HCT116 (cell line): ENCODE measurements around the gene ACBD6. TPM values are rescaled to one million over a fixed set of nuclear protein-coding genes. Genes with fewer than 3 reads are reported as not detected.

Experiments
- ATAC-seq: fragments of 200-7000 bp; cut with Tn5 transposase; 2 replicates; pipeline ENCODE4 v1.9.1; 2020; ENCODE audit warnings: mild to moderate bottlenecking, moderate library complexity
- BruUV-seq: library from RNA; stranded (reverse); fragments of 400-500 nt; replicated peaks from 2 replicates; lab custom pipeline; 2021; lab: Mats Ljungman, UMichigan
- CTCF ChIA-PET: fragments of 300-600 bp; sonication (Branson Sonifier 250); formaldehyde crosslinking; loops from one replicate; lab custom pipeline; 2021; ENCODE audit warnings: antibody characterized with exemption; lab: Charles Lee
- POLR2A ChIA-PET: fragments of 300-600, 350-600 bp; sonication (Branson Sonifier 250); formaldehyde crosslinking; loops from one replicate; lab custom pipeline; 2021; ENCODE audit warnings: antibody characterized with exemption; lab: Charles Lee
- RAD21 ChIA-PET, 2 experiments: fragments of 300-600 bp; sonication (Branson Sonifier 250); formaldehyde crosslinking; loops; one replicate each; lab custom pipeline; 2023; ENCODE audit warnings: low total read pairs in 2 of 2; ENCODE audit not compliant: uncharacterized antibody in 2 of 2, unreplicated experiment in 2 of 2, low non-redundant PET in 1 of 2; lab: Charles Lee
- DNase-seq: peaks from one replicate; pipeline ENCODE4 v3.0.0-alpha.2; 2010; ENCODE audit warnings: low read depth, low spot score
- H2AFZ ChIP-seq: fragments of 200-600 bp; shearing (Covaris generic), sonication (generic); 2 replicates; pipeline ENCODE4 v1.6.1; 2017; ENCODE audit warnings: low read depth, mixed run types, mixed read lengths, antibody characterized with exemption, low read length; ENCODE audit not compliant: poor library complexity, severe bottlenecking
- H3K27ac ChIP-seq: 2 replicates; pipeline ENCODE4 v1.5.1; 2012; ENCODE audit warnings: low read depth, low read length
- H3K27me3 ChIP-seq: fragments of 200-600 bp; sonication (generic); 2 replicates; pipeline ENCODE4 v1.6.1; 2016; ENCODE audit warnings: mixed run types, low read length, mixed read lengths; ENCODE audit not compliant: insufficient read depth
- H3K36me3 ChIP-seq, 2 experiments: fragments of 200-500 bp in 1 of 2; fragments of 200-600 bp in 1 of 2; sonication (Bioruptor generic) in 1 of 2; sonication (generic) in 1 of 2; 2 replicates each; pipeline versions ENCODE4 v1.5.1 to v1.6.1; 2014 to 2016; ENCODE audit warnings: low read length in 2 of 2, inconsistent platforms in 1 of 2, mixed read lengths in 1 of 2, mixed run types in 1 of 2; ENCODE audit not compliant: insufficient read depth in 2 of 2, control insufficient read depth in 1 of 2
- H3K4me1 ChIP-seq, 2 experiments: fragments of 200-600 bp in 1 of 2; sonication (generic) in 1 of 2; 2 replicates each; pipeline versions ENCODE4 v1.5.1 to v1.6.1; 2012 to 2017; ENCODE audit warnings: low read length in 2 of 2, inconsistent platforms in 1 of 2, mild to moderate bottlenecking in 1 of 2, mixed read lengths in 1 of 2, mixed run types in 1 of 2, moderate library complexity in 1 of 2; ENCODE audit not compliant: insufficient read depth in 2 of 2, control insufficient read depth in 1 of 2
- H3K4me2 ChIP-seq: fragments of 200-600 bp; sonication (generic); 2 replicates; pipeline ENCODE4 v1.6.1; 2017; ENCODE audit warnings: mixed run types, low read length, mixed read lengths
- H3K4me3 ChIP-seq, 2 experiments: fragments of 200-600 bp in 1 of 2; sonication (generic) in 1 of 2; replicated peaks in 1 of 2; 2 replicates each; pipeline ENCODE4 v1.5.1; 2011 to 2016; ENCODE audit warnings: low read length in 2 of 2, control low read depth in 1 of 2, low read depth in 1 of 2, mild to moderate bottlenecking in 1 of 2, mixed read lengths in 1 of 2, mixed run types in 1 of 2
- H3K79me2 ChIP-seq: fragments of 200-600 bp; sonication (generic); 2 replicates; pipeline ENCODE4 v1.6.1; 2017; ENCODE audit warnings: mild to moderate bottlenecking, mixed run types, low read length, moderate library complexity, mixed read lengths; ENCODE audit not compliant: insufficient read depth
- H3K9ac ChIP-seq: fragments of 200-600 bp; sonication (generic); 2 replicates; pipeline ENCODE4 v1.6.1; 2016; ENCODE audit warnings: low read length, mixed read lengths
- H3K9me2 ChIP-seq: fragments of 200-600 bp; sonication (generic), shearing (Covaris generic); 2 replicates; pipeline ENCODE4 v1.6.1; 2017; ENCODE audit warnings: mixed run types, mild to moderate bottlenecking, moderate library complexity; ENCODE audit not compliant: insufficient read depth
- H3K9me3 ChIP-seq, 2 experiments: fragments of 200-500 bp in 1 of 2; fragments of 200-600 bp in 1 of 2; sonication (Bioruptor generic) in 1 of 2; sonication (generic) in 1 of 2; 2 replicates each; pipeline ENCODE4 v1.6.1; 2014 to 2017; ENCODE audit warnings: low read length in 2 of 2, mixed read lengths in 2 of 2, inconsistent platforms in 1 of 2, low read depth in 1 of 2, mild to moderate bottlenecking in 1 of 2, mixed run types in 1 of 2, moderate library complexity in 1 of 2; ENCODE audit not compliant: control insufficient read depth in 1 of 2, insufficient read depth in 1 of 2
- H4K20me1 ChIP-seq: fragments of 200-600 bp; sonication (generic), shearing (Covaris generic); 2 replicates; pipeline ENCODE4 v1.6.1; 2017; ENCODE audit warnings: mixed run types, mild to moderate bottlenecking, moderate library complexity; ENCODE audit not compliant: insufficient read depth
- ATF3 ChIP-seq: IDR thresholded peaks from 2 replicates; pipeline ENCODE4 v1.6.1; 2012
- CBX3 ChIP-seq: IDR thresholded peaks from 2 replicates; pipeline ENCODE4 v1.6.1; 2012; ENCODE audit warnings: low read depth
- CTCF ChIP-seq, 3 experiments: fragments of 200-600 bp in 1 of 3; sonication (generic) in 1 of 3; IDR thresholded peaks in 2 of 3; conservative IDR thresholded peaks in 1 of 3; 2 replicates each; pipeline ENCODE4 v1.5.1; 2012 to 2017; ENCODE audit warnings: low read depth in 2 of 3, low read length in 2 of 3, antibody characterized with exemption in 1 of 3, borderline replicate concordance in 1 of 3, control low read depth in 1 of 3, mild to moderate bottlenecking in 1 of 3, mixed read lengths in 1 of 3, mixed run types in 1 of 3, moderate library complexity in 1 of 3; ENCODE audit not compliant: insufficient read depth in 1 of 3
- EGR1 ChIP-seq: IDR thresholded peaks from 2 replicates; pipeline ENCODE4 v1.6.1; 2012; ENCODE audit warnings: low read depth
- ELF1 ChIP-seq: IDR thresholded peaks from 2 replicates; pipeline ENCODE4 v1.6.1; 2012; ENCODE audit warnings: low read depth, borderline replicate concordance
- EZH2 ChIP-seq: fragments of 200-600 bp; sonication (generic); IDR thresholded peaks from 2 replicates; pipeline ENCODE4 v1.6.1; 2017; ENCODE audit warnings: antibody characterized with exemption, mixed run types
- JUND ChIP-seq: IDR thresholded peaks from 2 replicates; pipeline ENCODE4 v1.6.1; 2012
- POLR2A ChIP-seq: IDR thresholded peaks from 2 replicates; pipeline ENCODE4 v1.7.0; 2011; ENCODE audit warnings: borderline replicate concordance; ENCODE audit not compliant: insufficient read depth, insufficient read length; ENCODE audit errors: extremely low read depth
- POLR2AphosphoS5 ChIP-seq: IDR thresholded peaks from 2 replicates; pipeline ENCODE4 v1.6.1; 2011; ENCODE audit warnings: mild to moderate bottlenecking, low read depth, low read length, moderate library complexity
- SIN3A ChIP-seq: IDR thresholded peaks from 2 replicates; pipeline ENCODE4 v1.6.1; 2012; ENCODE audit warnings: low read depth
- SP1 ChIP-seq: IDR thresholded peaks from 2 replicates; pipeline ENCODE4 v1.6.1; 2012; ENCODE audit warnings: low read depth
- SRF ChIP-seq: IDR thresholded peaks from 2 replicates; pipeline ENCODE4 v1.6.1; 2012; ENCODE audit warnings: low read depth
- TCF7L2 ChIP-seq: IDR thresholded peaks from 2 replicates; pipeline ENCODE4 v1.7.0; 2011; ENCODE audit warnings: borderline replicate concordance, inconsistent platforms; ENCODE audit not compliant: insufficient read depth, insufficient read length; ENCODE audit errors: extremely low read depth
- ZFX ChIP-seq: fragments of 450-650 bp; IDR thresholded peaks from 2 replicates; pipeline ENCODE4 v1.6.1; 2017
- ZNF274 ChIP-seq: fragments of 200-500 bp; sonication (Bioruptor generic); IDR thresholded peaks from 2 replicates; pipeline ENCODE4 v1.6.1; 2014; ENCODE audit warnings: mild to moderate bottlenecking, low read depth, low read length, inconsistent platforms
- intact Hi-C: fragments of 100-400 bp; cut with micrococcal nuclease; formaldehyde crosslinking; loops from 2 replicates; pipeline ENCODE4 v1.10.0; 2022
- total RNA-seq: library from RNA; stranded (reverse); gene quantifications from one replicate; pipeline ENCODE4 v1.2.1, GENCODE V29; 2021; ENCODE audit not compliant: unreplicated experiment
- TF ChIP-seq, protein P1 (sequence below): IDR thresholded peaks from 2 replicates; pipeline ENCODE4 v1.6.1; 2012; ENCODE audit warnings: low read depth
- TF ChIP-seq, protein P2 (sequence below): IDR thresholded peaks from 2 replicates; pipeline ENCODE4 v1.6.1; 2012

Gene ACBD6
- total RNA-seq, 1 experiment from 2014 or later, result 43.2 TPM

GRCh38 chr1:180381184-180381580 is 121.2 kb downstream of the ACBD6 start:
- no peak overlapping the region for H2AFZ ChIP-seq
- H3K27me3 ChIP-seq, result no peaks in the 10 kb centered on the region
- peaks cover 66% of the 10 kb centered on the region for H3K79me2 ChIP-seq
- H3K9ac ChIP-seq, result no peak overlapping the region
- no peaks in the 10 kb centered on the region for H3K36me3 ChIP-seq
- H3K4me2 ChIP-seq, result no peak overlapping the region
- no peaks in the 10 kb centered on the region for H4K20me1 ChIP-seq
- no peaks in the 10 kb centered on the region for H3K4me1 ChIP-seq
- ChIA-PET POLR2A (no interaction called here), RAD21 (no interaction called here), CTCF (no interaction called here)
- BruUV-seq, result no TSS peak
- TF ChIP-seq EZH2, result no peak
- no peak for TF ChIP-seq ZFX
- no peak for TF ChIP-seq ZNF274
- TF ChIP-seq CBX3, result no peak
- no peak for TF ChIP-seq ATF3
- TF ChIP-seq POLR2AphosphoS5, result no peak
- no peak for TF ChIP-seq EGR1
- TF ChIP-seq ELF1, result no peak
- TF ChIP-seq POLR2A, result no peak
- TF ChIP-seq TCF7L2, result no peak
- no peak for TF ChIP-seq JUND
- TF ChIP-seq SRF, result no peak
- TF ChIP-seq, protein P1, sequence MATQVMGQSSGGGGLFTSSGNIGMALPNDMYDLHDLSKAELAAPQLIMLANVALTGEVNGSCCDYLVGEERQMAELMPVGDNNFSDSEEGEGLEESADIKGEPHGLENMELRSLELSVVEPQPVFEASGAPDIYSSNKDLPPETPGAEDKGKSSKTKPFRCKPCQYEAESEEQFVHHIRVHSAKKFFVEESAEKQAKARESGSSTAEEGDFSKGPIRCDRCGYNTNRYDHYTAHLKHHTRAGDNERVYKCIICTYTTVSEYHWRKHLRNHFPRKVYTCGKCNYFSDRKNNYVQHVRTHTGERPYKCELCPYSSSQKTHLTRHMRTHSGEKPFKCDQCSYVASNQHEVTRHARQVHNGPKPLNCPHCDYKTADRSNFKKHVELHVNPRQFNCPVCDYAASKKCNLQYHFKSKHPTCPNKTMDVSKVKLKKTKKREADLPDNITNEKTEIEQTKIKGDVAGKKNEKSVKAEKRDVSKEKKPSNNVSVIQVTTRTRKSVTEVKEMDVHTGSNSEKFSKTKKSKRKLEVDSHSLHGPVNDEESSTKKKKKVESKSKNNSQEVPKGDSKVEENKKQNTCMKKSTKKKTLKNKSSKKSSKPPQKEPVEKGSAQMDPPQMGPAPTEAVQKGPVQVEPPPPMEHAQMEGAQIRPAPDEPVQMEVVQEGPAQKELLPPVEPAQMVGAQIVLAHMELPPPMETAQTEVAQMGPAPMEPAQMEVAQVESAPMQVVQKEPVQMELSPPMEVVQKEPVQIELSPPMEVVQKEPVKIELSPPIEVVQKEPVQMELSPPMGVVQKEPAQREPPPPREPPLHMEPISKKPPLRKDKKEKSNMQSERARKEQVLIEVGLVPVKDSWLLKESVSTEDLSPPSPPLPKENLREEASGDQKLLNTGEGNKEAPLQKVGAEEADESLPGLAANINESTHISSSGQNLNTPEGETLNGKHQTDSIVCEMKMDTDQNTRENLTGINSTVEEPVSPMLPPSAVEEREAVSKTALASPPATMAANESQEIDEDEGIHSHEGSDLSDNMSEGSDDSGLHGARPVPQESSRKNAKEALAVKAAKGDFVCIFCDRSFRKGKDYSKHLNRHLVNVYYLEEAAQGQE, result no peak
- no peak for TF ChIP-seq SP1
- TF ChIP-seq SIN3A, result no peak
- TF ChIP-seq, protein P2, sequence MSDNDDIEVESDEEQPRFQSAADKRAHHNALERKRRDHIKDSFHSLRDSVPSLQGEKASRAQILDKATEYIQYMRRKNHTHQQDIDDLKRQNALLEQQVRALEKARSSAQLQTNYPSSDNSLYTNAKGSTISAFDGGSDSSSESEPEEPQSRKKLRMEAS, result no peak
- no peak for TF ChIP-seq CTCF (IDR thresholded peaks at IDR 0.05 in 2 of 3, conservative IDR thresholded peaks at IDR 0.05 in 1 of 3; ENCODE audit: borderline replicate concordance in 1 of 3, insufficient read depth in 1 of 3, low read depth in 2 of 3, low read length in 2 of 3)
- H3K4me3 ChIP-seq, result no peak overlapping the region
- peaks cover 13 to 15% of the 10 kb centered on the region in 2 experiments; a peak in 2 of 4 replicates for H3K9me3 ChIP-seq
- intact Hi-C loops, result no loop called here
- H3K27ac ChIP-seq, result no peak overlapping the region
- no peaks in the 10 kb centered on the region for H3K9me2 ChIP-seq
- DNase-seq (no peak), ATAC-seq (no peak)
